HepG2 (cell line): ENCODE measurements around the gene CDT1. TPM values are rescaled to one million over a fixed set of nuclear protein-coding genes. Genes with fewer than 3 reads are reported as not detected.

ENCODE experiments used
- ARNT2 ChIP-seq: sonication (generic); formaldehyde crosslinking; IDR thresholded peaks from 2 replicates; pipeline ENCODE4 v1.8.0; 2022; ENCODE audit warnings: mild to moderate bottlenecking, low read depth, missing genetic modification reagents, moderate library complexity
- EED ChIP-seq: sonication (generic); formaldehyde crosslinking; IDR thresholded peaks from 2 replicates; pipeline ENCODE4 v1.5.0; 2020; ENCODE audit warnings: mild to moderate bottlenecking, missing genetic modification reagents
- FOXM1 ChIP-seq: sonication (generic); formaldehyde crosslinking; IDR thresholded peaks from 2 replicates; pipeline ENCODE4 v1.5.0; 2020; ENCODE audit warnings: missing genetic modification reagents
- GABPA ChIP-seq, 2 experiments: IDR thresholded peaks; 2 replicates each; pipeline ENCODE4 v1.6.1; 2011 to 2016; ENCODE audit warnings: low read depth in 2 of 2, low read length in 1 of 2, missing biosample characterization in 1 of 2, missing genetic modification characterization in 1 of 2
- HNRNPK ChIP-seq: fragments of 200-400 bp; formaldehyde crosslinking; IDR thresholded peaks from 2 replicates; pipeline ENCODE4 v1.6.1; 2018; ENCODE audit warnings: low read length, low read depth, moderate library complexity, mild to moderate bottlenecking; ENCODE audit not compliant: poor library complexity, severe bottlenecking
- KMT2B ChIP-seq: IDR thresholded peaks from 2 replicates; pipeline ENCODE4 v1.6.1; 2016; ENCODE audit warnings: missing genetic modification reagents, missing compliant biosample characterization
- SNRNP70 ChIP-seq: fragments of 200-400 bp; formaldehyde crosslinking; IDR thresholded peaks from 2 replicates; pipeline ENCODE4 v1.6.1; 2017; ENCODE audit warnings: mild to moderate bottlenecking, low read depth, low read length, moderate library complexity
- SOX6 ChIP-seq, 2 experiments: fragments of 450-650 bp in 1 of 2; sonication (generic) in 1 of 2; formaldehyde crosslinking in 1 of 2; IDR thresholded peaks; 2 replicates each; pipeline versions ENCODE4 v1.4.0 to v1.6.1; 2017 to 2020; ENCODE audit warnings: antibody characterized with exemption in 1 of 2, mild to moderate bottlenecking in 1 of 2, missing genetic modification reagents in 1 of 2
- SYNCRIP ChIP-seq: fragments of 200-400 bp; formaldehyde crosslinking; IDR thresholded peaks from 2 replicates; pipeline ENCODE4 v1.6.1; 2018; ENCODE audit warnings: mild to moderate bottlenecking, low read depth, low read length; ENCODE audit not compliant: insufficient read depth
- ZFP82 ChIP-seq: sonication (generic); formaldehyde crosslinking; IDR thresholded peaks from 2 replicates; pipeline ENCODE4 v1.5.1; 2020; ENCODE audit warnings: mild to moderate bottlenecking, missing genetic modification reagents, borderline replicate concordance
- ZIK1 ChIP-seq: sonication (generic); formaldehyde crosslinking; IDR thresholded peaks from 2 replicates; pipeline ENCODE4 v1.5.0; 2020; ENCODE audit warnings: mild to moderate bottlenecking, low read depth, missing genetic modification reagents, borderline replicate concordance
- ZNF232 ChIP-seq: sonication (generic); formaldehyde crosslinking; IDR thresholded peaks from 2 replicates; pipeline ENCODE4 v1.4.0; 2020; ENCODE audit warnings: missing genetic modification reagents, borderline replicate concordance
- ZNF30 ChIP-seq: sonication (generic); formaldehyde crosslinking; IDR thresholded peaks from 2 replicates; pipeline ENCODE4 v1.5.0; 2020; ENCODE audit warnings: mild to moderate bottlenecking, missing genetic modification reagents
- ZNF563 ChIP-seq: sonication (generic); formaldehyde crosslinking; IDR thresholded peaks from 2 replicates; pipeline ENCODE4 v1.8.0; 2022; ENCODE audit warnings: mild to moderate bottlenecking, moderate library complexity, missing genetic modification reagents
- polyA plus RNA-seq, 8 experiments: library from polyadenylated mRNA; depleted of rRNA in 3 of 8; stranded (reverse) in 7 of 8; unstranded in 1 of 8; fragments of >200 nt; fragmentation: Illumina TruSeq in 4 of 8; extraction: Trizol in 4 of 8; gene quantifications; 2 replicates each; pipeline versions ENCODE4 v1.2.1 to v1.2.3, GENCODE V29; 2011 to 2016; ENCODE audit warnings: low read depth in 4 of 8, missing spikeins in 1 of 8, mixed read lengths in 1 of 8; ENCODE audit not compliant: insufficient read depth in 1 of 8
- total RNA-seq, 5 experiments: library from RNA; depleted of rRNA; stranded (reverse); fragments of >200 nt; fragmentation: Illumina TruSeq; extraction: Trizol; gene quantifications; 2 replicates each; pipeline ENCODE4 v1.2.3, GENCODE V29; 2016; ENCODE audit warnings: low read depth in 1 of 5
- TF ChIP-seq, protein P1 (sequence below): sonication (generic); formaldehyde crosslinking; IDR thresholded peaks from 2 replicates; pipeline ENCODE4 v1.4.0; 2020; ENCODE audit warnings: mild to moderate bottlenecking, missing genetic modification reagents
- TF ChIP-seq, protein P2 (sequence below): sonication (generic); formaldehyde crosslinking; IDR thresholded peaks from 2 replicates; pipeline ENCODE4 v1.4.0; 2020; ENCODE audit warnings: missing genetic modification reagents, low read depth, mild to moderate bottlenecking, borderline replicate concordance
- TF ChIP-seq, protein P3 (sequence below): sonication (generic); formaldehyde crosslinking; IDR thresholded peaks from 2 replicates; pipeline ENCODE4 v1.4.0; 2020; ENCODE audit warnings: missing genetic modification reagents
- TF ChIP-seq, protein P4 (sequence below): sonication (generic); formaldehyde crosslinking; IDR thresholded peaks from 2 replicates; pipeline ENCODE4 v1.8.0; 2022; ENCODE audit warnings: mild to moderate bottlenecking, missing genetic modification reagents, borderline replicate concordance

The CDT1 gene
- total and polyA plus RNA-seq, 2 of the 13 experiments (the other 11 are each of a cell fraction or from before 2014, with no cell fraction given): 23.1 to 23.8 TPM

DNA sequence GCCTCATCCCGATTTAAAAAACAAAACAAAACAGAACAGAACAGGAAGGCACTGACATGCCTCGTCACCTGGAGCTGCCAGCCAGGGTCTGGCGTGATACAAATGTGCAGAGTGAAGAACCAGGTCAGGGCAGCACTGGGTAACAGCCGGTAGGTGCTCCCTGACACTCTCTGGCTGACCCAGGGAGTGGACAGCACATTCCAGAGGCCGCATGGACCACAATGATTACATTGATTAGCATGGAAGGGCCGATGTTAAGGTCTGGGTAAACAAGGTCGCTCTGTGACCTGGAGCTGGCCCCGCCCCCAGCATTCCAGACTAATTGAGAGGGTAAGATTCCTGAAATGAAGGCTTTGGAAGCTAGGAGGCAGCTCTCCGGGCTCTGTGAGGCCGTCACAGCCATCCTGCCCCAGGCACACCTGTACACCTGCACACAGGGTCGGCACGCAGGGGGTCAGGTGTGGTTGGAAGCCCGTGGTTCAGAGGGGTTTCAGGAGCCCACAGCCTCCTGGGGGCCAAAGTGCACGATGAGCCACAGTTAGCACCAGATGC, 40.0 kb upstream of the CDT1 start (continued):
- TF ChIP-seq ARNT2: peak; percentile 63; the same call in 1 of the 2 replicates
- no peak for TF ChIP-seq SYNCRIP
- TF ChIP-seq, protein P1, sequence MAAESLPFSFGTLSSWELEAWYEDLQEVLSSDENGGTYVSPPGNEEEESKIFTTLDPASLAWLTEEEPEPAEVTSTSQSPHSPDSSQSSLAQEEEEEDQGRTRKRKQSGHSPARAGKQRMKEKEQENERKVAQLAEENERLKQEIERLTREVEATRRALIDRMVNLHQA: no peak; the same call in 1 of the 2 replicates
- TF ChIP-seq, protein P2, sequence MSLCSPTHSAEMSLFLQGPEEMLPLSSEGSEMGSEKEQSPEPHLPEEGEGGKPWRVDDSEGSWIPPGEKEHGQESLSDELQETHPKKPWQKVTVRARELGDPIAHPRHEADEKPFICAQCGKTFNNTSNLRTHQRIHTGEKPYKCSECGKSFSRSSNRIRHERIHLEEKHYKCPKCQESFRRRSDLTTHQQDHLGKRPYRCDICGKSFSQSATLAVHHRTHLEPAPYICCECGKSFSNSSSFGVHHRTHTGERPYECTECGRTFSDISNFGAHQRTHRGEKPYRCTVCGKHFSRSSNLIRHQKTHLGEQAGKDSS (CRISPR knock-in tag): no peak
- no peak for TF ChIP-seq ZNF30 (CRISPR knock-in tag)
- no peak for TF ChIP-seq SOX6 (IDR thresholded peaks at IDR 0.05)
- peak; percentile 87 for TF ChIP-seq SOX6 (CRISPR knock-in tag; IDR thresholded peaks at IDR 0.05)
- peak; percentile 81 for TF ChIP-seq KMT2B
- TF ChIP-seq GABPA (IDR thresholded peaks at IDR 0.05; ENCODE audit: low read depth, low read length): no peak
- no peak for TF ChIP-seq GABPA (CRISPR knock-in tag; IDR thresholded peaks at IDR 0.05; ENCODE audit: low read depth)
- TF ChIP-seq SNRNP70: no peak
- no peak for TF ChIP-seq HNRNPK
- no peak for TF ChIP-seq ZNF232 (CRISPR knock-in tag)
- no peak for TF ChIP-seq ZFP82 (CRISPR knock-in tag)
- TF ChIP-seq, protein P3, sequence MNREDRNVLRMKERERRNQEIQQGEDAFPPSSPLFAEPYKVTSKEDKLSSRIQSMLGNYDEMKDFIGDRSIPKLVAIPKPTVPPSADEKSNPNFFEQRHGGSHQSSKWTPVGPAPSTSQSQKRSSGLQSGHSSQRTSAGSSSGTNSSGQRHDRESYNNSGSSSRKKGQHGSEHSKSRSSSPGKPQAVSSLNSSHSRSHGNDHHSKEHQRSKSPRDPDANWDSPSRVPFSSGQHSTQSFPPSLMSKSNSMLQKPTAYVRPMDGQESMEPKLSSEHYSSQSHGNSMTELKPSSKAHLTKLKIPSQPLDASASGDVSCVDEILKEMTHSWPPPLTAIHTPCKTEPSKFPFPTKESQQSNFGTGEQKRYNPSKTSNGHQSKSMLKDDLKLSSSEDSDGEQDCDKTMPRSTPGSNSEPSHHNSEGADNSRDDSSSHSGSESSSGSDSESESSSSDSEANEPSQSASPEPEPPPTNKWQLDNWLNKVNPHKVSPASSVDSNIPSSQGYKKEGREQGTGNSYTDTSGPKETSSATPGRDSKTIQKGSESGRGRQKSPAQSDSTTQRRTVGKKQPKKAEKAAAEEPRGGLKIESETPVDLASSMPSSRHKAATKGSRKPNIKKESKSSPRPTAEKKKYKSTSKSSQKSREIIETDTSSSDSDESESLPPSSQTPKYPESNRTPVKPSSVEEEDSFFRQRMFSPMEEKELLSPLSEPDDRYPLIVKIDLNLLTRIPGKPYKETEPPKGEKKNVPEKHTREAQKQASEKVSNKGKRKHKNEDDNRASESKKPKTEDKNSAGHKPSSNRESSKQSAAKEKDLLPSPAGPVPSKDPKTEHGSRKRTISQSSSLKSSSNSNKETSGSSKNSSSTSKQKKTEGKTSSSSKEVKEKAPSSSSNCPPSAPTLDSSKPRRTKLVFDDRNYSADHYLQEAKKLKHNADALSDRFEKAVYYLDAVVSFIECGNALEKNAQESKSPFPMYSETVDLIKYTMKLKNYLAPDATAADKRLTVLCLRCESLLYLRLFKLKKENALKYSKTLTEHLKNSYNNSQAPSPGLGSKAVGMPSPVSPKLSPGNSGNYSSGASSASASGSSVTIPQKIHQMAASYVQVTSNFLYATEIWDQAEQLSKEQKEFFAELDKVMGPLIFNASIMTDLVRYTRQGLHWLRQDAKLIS (CRISPR knock-in tag): peak; percentile 57; the same call in 1 of the 2 replicates
- no peak for TF ChIP-seq EED (CRISPR knock-in tag)
- TF ChIP-seq ZIK1 (CRISPR knock-in tag): peak; percentile 91
- no peak for TF ChIP-seq FOXM1 (CRISPR knock-in tag)
- TF ChIP-seq, protein P4, sequence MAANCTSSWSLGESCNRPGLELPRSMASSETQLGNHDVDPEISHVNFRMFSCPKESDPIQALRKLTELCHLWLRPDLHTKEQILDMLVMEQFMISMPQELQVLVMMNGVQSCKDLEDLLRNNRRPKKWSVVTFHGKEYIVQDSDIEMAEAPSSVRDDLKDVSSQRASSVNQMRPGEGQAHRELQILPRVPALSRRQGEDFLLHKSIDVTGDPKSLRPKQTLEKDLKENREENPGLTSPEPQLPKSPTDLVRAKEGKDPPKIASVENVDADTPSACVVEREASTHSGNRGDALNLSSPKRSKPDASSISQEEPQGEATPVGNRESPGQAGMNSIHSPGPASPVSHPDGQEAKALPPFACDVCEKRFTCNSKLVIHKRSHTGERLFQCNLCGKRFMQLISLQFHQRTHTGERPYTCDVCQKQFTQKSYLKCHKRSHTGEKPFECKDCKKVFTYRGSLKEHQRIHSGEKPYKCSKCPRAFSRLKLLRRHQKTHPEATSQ (CRISPR knock-in tag): no peak
- TF ChIP-seq ZNF563 (CRISPR knock-in tag): no peak; the same call in 1 of the 2 replicates
